ENCODE results near the gene DACT2. TPM values are rescaled to one million over a fixed set of nuclear protein-coding genes. Genes with fewer than 3 reads are reported as not detected.

DACT2 gene
- total RNA-seq, 1 donor from 2014 or later, result 1.4 TPM

DNA sequence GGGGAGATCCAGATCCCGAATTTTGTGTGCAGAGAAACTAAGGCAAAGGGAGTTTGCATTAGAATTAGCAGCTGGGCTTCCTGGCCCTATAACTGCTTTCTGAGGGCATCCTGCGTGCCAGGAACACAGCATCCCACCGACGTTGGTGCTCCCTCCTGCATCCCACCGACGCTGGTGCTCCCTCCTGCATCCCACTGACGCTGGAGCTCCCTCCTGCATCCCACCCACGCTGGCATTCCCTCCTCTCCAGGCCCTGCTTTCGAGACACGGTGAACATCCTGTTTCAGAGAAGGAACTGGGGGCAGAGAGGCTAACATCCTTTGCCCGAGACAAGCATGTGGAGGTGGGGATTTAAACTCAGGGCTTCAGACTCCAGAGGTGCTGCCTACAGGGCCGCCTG lies 44.4 kb downstream of the DACT2 start:
- TF ChIP-seq, protein P1, sequence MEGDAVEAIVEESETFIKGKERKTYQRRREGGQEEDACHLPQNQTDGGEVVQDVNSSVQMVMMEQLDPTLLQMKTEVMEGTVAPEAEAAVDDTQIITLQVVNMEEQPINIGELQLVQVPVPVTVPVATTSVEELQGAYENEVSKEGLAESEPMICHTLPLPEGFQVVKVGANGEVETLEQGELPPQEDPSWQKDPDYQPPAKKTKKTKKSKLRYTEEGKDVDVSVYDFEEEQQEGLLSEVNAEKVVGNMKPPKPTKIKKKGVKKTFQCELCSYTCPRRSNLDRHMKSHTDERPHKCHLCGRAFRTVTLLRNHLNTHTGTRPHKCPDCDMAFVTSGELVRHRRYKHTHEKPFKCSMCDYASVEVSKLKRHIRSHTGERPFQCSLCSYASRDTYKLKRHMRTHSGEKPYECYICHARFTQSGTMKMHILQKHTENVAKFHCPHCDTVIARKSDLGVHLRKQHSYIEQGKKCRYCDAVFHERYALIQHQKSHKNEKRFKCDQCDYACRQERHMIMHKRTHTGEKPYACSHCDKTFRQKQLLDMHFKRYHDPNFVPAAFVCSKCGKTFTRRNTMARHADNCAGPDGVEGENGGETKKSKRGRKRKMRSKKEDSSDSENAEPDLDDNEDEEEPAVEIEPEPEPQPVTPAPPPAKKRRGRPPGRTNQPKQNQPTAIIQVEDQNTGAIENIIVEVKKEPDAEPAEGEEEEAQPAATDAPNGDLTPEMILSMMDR (IDR thresholded peaks at IDR 0.05), result no peak
- Mint-ChIP-seq H3K27ac (ENCODE audit: unreplicated experiment) (no peak overlapping the region), H3K4me1 (ENCODE audit: unreplicated experiment) (no peaks in the 10 kb centered on the region), H3K36me3 (ENCODE audit: unreplicated experiment) (no peaks in the 10 kb centered on the region), H3K4me3 (ENCODE audit: unreplicated experiment) (no peak overlapping the region), H3K9me3 (ENCODE audit: unreplicated experiment) (no peaks in the 10 kb centered on the region), H3K27me3 (ENCODE audit: unreplicated experiment) (peaks cover 37% of the 10 kb centered on the region)
- DNase-seq (ENCODE audit: extremely low spot score, unreplicated experiment), result no peak

DNA sequence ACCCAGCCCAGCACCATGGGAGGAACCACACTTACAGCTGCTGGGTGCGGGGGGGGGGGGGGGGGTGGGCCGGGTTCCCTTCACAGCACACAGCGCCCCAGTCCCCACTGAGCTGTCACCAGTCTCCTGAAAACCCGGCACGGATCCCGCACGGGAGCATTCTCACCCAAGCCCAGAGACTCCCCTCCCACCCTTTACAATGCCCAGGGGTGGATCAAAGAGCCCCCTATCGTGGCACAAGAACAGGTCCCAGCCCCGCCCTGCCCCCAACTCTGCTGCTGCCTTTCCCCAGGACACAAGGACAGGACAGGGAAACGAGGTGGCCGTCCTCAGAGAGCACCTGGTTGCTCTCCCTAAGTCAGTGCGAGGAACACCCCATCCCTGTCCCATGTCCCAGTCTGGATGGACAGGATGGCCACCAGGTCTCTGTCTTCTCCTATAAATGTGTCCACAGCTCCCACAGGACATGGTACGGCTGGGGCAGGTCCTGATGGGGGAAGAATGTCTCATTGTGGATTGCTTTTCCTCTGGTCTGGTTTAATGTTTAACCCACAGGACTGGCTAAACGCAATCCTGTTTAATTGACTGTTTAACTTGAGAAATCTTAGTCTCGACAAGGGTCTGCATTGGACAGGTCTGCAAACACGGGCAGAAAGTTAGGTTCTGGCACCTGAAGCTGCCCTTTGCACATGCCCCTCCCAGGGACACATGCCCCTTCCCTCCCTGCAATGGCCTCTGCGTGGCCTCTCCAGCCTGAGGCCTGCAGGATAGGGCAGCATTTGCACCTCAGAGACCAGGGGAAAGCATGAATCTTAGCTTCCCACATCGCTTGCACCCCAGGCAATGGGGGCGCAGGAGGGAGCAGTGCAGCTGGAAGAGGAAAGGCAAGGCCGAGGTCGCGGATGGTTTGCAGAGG lies 45.3 kb downstream of the DACT2 start:
- H3K27ac Mint-ChIP-seq (ENCODE audit: unreplicated experiment), result no peak overlapping the region
- H3K27me3 Mint-ChIP-seq (ENCODE audit: unreplicated experiment), result peaks cover 34% of the 10 kb centered on the region
- no peaks in the 10 kb centered on the region for H3K9me3 Mint-ChIP-seq (ENCODE audit: unreplicated experiment)
- TF ChIP-seq, protein P1 (IDR thresholded peaks at IDR 0.05), result no peak
- H3K4me3 Mint-ChIP-seq (ENCODE audit: unreplicated experiment), result no peak overlapping the region
- no peak for DNase-seq (ENCODE audit: extremely low spot score, unreplicated experiment)
- H3K36me3 Mint-ChIP-seq (ENCODE audit: unreplicated experiment), result no peaks in the 10 kb centered on the region
- H3K4me1 Mint-ChIP-seq (ENCODE audit: unreplicated experiment), result no peaks in the 10 kb centered on the region

DNA sequence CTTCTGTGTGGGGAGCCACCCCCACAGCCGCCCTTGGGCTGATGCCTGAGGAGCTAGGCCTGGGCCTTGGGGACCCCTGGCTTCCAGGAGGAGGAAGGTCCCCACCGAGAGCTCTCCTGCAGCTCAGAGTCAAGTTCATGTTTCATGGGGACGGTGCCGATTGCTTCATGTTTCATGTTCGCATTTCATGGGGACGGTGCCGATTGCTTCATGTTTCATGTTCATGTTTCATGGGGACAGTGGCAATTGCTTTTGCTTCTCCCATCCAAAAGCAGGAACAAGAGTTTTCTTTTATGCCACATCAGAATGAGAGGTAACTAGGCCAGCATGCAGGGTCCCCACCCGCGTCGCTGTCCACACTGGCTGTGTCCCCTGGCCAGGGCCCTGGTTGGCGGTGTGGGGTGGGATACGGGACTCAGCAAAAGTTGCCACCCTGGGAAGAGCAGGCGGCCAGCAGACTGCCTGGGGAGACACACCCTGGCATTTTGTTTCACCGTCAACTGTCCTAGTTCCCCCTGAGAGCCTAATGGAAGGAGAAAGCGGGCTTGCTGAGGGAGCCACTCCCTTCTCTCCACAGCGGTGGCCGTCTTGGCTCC lies 46.0 kb downstream of the DACT2 start:
- no peaks in the 10 kb centered on the region for H3K36me3 Mint-ChIP-seq (ENCODE audit: unreplicated experiment)
- H3K4me1 Mint-ChIP-seq (ENCODE audit: unreplicated experiment), result no peaks in the 10 kb centered on the region
- H3K9me3 Mint-ChIP-seq (ENCODE audit: unreplicated experiment), result no peaks in the 10 kb centered on the region

DNA sequence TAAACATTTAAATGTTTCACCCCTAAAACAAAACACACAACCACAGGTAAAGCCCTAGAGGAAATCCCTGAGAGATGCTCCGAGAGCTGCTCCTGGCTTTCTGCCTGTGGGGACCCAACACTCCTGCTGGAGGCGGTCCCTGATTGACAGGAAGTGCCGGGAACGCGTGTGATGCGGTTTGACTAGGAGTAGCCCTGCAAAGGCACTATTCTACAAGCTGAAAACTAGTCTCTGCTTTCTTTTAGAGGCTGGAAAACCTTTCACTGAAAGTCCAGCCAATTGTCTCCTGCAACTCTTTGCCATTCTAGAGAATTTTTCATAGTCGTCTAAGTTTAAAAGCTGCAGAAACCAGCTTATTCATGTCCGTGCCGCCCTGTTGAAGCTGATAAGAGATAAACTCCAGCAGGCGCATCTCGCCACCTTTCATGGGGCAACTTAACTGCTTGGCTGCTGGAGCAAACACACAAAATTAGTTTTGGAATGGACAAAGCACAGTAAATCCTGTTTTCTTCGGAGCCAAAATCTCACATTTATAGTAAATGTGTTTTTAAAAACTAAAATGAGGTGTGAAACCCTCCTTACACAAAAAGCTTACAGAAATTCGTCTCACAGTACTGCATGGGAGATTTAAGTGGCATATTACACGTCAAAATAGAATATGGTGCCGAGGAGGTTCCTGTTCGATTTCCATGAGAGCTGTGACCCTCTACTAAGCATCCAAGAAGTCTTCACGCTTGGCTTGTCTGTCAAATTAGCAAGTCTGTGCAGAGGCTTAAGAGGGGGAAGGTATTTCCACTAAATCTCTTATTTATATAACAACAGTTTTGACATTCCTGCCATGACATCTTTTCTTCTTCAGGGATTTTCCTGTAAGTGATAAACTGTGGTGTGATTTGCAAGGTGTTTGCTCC lies 46.9 kb downstream of the DACT2 start:
- Mint-ChIP-seq H3K9me3 (ENCODE audit: unreplicated experiment) (no peaks in the 10 kb centered on the region), H3K27me3 (ENCODE audit: unreplicated experiment) (peaks cover 27% of the 10 kb centered on the region), H3K4me1 (ENCODE audit: unreplicated experiment) (no peaks in the 10 kb centered on the region), H3K36me3 (ENCODE audit: unreplicated experiment) (no peaks in the 10 kb centered on the region), H3K27ac (ENCODE audit: unreplicated experiment) (no peak overlapping the region), H3K4me3 (ENCODE audit: unreplicated experiment) (no peak overlapping the region)
- no peak for DNase-seq (ENCODE audit: extremely low spot score, unreplicated experiment)
- TF ChIP-seq, protein P1 (IDR thresholded peaks at IDR 0.05), result no peak

More for the DNA sequence above, 46.0 kb downstream of the DACT2 start:
- TF ChIP-seq, protein P1 (IDR thresholded peaks at IDR 0.05), result no peak
- DNase-seq (ENCODE audit: extremely low spot score, unreplicated experiment), result no peak
- Mint-ChIP-seq H3K4me3 (ENCODE audit: unreplicated experiment) (no peak overlapping the region), H3K27me3 (ENCODE audit: unreplicated experiment) (peaks cover 31% of the 10 kb centered on the region), H3K27ac (ENCODE audit: unreplicated experiment) (no peak overlapping the region)

Measured in osteocyte (in vitro differentiated cells).